HG03571 (cell line): ENCODE results near the gene KTN1.

Source experiments
- ATAC-seq: cut with Tn5 transposase; IDR thresholded peaks from one replicate; pipeline ENCODE4 v1.9.1; 2021; ENCODE audit not compliant: unreplicated experiment

The KTN1 gene

DNA sequence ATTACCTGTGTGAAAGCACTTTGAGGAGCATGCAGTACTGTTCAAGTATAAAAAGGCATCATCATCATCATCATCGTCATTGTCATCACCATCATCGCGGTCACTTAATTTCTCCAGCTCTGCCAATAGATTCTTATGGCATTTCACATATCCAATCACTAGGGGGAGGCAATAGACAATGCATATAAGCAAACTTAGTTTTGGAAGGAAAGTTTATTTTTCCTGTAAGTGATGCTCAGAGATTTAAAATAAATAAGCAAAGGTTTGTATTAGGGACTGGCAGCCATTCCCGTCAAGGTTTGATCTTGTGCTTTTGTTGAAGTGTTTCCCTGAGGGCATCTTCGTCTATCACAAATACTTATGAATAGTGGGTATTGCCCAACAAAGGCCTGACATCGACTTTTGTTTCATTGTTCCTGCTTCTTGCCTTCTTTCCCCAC is 127.4 kb downstream of the KTN1 start:
- ATAC-seq, result no peak

DNA sequence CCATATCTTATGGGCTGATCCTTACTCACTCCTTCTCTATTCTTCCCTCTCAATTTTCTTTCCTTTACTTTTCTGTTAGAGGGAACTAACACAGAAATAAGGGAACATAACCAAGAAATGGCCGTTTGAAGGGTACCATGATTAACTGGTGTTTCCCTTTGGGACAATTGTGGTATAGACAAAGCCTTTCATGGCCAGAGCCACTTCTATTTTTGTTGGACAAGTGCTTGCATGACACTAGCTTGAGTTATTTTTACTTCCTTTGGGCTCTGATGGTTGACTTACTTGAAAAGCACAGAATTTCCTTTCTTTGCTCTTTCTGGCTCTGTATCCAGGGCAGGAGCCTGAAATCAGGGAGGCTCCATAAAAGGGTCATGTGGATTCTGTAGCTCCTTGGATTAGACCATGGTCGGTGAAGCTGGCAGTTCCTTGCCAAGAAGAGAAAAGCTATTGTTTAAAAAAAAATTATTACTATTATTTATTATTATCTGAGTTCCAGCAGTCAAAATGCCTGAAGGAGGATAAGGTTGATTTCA is 130.6 kb downstream of the KTN1 start:
- ATAC-seq, result no peak

DNA sequence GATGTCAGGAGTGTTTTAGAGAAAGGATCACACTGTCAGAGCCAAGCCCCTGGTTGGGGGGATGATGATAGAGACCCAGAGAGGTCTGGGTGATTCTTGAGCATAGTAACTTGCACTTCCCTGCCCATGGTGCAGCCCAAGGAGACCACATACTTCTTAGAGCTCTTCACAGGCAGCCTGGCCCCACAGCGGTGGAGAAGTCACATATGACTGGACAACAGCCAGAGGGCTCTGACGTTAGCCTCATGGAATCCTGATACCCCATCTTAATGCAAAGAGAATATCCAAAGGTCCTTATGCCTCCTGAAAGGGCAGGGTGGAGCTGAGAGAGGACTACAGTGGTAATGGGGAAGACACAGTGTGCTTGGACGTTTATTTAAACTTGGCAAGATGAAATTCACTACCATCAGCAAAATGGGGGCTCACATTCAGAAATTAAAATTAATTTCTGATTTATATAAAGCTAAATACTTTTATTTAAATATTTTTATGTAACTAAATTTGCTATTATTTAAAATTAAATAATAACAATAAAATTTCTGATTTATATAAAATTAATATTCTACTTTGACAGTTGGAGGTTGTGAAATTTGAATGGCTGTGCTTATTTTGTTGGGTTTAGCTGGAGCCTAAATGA is 131.3 kb downstream of the KTN1 start:
- ATAC-seq, result no peak

DNA sequence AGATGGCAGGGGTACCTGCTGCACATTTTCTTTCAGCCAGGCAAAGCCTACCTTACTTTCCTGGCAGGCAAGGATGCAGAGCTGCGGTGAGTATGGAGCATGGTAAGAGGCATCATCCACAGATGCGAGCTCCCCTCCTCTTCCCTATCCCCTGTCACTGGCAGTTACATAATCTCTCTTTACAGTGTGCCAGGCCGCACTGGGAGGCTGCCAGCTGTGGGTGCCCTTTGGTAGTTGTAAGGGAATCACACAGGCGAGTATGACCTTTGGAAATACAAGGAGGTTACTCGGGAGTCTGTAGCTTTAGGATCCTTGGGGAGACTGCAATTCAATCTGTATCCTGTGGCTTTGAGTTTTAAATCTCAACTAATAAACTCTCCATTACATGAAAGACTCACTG is 132.5 kb downstream of the KTN1 start:
- no peak for ATAC-seq

DNA sequence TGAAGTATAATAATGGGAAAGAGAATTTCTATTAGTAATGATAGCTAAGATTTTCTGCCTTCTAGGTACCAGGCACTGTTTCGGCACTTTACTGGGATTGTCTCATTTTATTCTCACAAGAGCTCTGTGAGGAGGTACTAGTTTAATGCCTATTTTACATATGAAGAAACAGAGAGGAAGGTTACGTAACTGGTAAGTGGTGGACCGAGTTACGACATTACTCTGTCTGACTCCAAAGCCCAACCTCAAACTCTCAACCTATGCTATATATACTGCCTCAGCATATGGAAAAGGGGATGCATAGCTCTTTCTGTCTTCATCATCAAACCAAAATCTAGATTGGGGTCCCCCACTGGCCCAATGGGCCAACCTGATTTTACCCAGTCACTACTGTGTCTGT is 133.5 kb downstream of the KTN1 start:
- ATAC-seq, result no peak

DNA sequence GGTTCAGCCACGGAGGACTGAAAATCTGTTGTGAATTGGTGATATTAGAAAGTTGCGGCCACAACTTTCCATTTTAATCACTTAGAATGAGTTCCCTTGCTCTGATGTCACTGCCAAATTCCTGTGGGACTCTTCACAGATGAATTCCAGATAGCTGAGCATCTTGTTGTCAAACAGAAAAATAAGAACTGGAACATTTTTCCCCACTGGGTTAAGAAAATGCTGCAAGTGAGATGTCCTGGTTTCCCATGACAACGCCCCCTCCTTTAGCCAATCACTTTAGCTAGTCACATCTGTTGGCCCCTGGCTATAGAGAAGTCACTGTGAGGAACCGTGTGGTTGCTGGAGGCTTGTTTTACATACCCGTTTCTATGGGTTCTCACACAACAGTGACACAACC is 135.9 kb downstream of the KTN1 start:
- no peak for ATAC-seq

DNA sequence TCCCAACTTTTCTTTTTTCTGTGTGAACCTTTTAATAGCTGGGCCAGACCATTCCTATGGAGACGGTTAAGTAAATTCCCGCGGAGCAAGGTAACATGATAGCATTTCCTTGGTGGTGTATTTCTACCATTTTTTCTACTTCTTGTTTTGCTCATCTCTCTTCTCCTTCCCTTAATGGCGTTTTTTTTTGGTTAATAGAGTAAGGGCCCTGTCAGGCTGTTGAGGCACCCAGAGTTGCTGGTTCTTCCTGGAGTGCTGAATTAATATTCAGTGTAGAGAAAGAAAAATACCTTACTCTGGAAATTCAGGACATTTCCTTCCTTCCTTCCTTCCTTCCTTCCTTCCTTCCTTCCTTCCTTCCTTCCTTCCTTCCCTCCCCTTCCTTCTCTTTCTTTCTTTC is 137.6 kb downstream of the KTN1 start:
- no peak for ATAC-seq

DNA sequence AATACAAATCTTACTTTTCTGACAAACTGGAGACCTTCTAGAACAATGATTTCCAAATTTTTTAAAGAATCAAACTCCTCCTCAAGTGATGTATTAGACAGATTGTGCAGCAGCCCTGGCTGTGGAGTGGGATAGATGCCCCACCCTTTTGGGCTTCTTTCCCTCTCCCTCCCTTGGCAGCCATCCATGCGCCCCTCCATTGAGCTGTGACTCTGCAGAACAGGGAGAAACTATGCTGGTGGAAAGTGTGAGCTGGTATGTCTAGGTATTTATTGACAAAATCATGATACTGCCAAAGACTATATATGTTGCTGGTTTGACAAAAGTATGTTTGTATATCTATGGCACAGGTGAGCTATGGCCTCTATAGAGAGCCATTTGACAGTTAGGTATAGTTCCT is 138.5 kb downstream of the KTN1 start:
- ATAC-seq, result no peak

DNA sequence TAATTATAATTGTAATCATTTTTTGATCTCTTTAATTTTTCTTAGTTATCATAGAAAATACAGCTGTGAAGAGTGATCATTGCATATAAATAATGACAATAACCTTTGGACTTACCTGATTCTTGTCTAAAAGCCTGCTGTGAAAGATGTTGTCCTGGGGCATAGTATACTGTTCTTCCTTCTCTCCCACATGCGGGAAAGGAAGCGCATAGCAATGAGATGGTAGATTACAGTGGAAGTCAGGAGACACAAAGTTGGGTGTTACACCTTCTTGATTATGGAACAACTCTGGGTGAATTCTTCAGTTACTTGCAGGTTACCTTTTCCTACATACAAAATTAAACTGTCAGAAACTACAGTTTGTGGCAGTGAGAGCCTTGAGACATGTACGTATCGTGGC is 140.8 kb downstream of the KTN1 start:
- no peak for ATAC-seq

DNA sequence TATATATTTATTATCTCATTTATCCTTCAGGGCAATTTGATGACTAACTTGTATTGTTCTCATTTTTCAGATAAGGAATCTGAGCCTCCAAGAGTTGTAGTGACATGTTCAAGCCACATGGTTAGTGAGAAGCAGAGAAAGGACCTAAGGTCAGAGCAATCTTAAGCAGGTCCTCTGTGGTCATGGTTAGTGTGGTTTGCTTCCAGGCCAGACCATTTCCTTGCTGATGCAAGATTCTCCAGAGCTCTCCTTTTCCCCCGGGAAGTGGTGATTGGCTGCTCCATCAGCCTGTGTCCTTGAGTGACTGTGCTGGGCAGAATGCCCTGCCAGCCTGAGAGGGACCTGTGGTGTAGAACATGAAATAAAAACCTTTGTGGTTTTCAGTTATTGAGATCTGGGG is 141.3 kb downstream of the KTN1 start:
- ATAC-seq, result no peak

DNA sequence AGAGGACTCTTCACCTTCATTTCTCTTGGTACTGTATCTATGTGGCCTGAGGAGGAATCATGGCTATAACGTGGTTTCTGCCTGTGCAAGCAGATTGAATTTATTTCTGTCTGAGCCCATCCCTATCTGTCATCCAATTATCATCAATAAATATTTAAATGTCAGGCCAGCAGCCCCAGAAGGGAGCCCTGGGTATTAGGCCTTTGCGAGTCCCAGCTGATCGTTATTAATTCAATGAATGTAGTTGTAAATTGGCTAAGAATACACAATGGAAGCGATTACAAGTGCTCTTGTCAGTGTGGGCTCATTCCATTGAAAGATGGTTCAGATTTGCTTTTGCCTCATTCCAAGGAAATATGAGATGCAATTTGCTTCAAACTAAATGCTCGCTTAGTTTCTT is 142.0 kb downstream of the KTN1 start:
- ATAC-seq, result no peak

DNA sequence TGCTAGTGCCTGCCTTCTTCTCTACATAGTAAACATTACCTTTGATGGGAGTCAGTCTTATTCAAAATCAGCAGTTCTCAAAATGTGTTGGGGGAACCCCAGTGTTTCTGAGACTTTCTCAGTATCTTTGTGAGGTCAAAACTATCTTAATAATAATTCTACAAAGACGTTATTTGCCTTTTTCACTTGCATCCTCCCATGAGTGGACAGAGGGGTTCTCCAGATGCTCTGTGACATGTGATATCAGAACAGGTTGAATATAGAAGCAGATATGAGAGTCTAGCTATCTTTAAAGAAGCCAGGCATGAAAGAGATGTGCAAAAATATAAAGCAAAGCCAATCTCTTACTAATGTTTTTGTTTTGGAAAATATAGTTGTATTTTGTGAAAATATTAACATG is 144.7 kb downstream of the KTN1 start:
- no peak for ATAC-seq

DNA sequence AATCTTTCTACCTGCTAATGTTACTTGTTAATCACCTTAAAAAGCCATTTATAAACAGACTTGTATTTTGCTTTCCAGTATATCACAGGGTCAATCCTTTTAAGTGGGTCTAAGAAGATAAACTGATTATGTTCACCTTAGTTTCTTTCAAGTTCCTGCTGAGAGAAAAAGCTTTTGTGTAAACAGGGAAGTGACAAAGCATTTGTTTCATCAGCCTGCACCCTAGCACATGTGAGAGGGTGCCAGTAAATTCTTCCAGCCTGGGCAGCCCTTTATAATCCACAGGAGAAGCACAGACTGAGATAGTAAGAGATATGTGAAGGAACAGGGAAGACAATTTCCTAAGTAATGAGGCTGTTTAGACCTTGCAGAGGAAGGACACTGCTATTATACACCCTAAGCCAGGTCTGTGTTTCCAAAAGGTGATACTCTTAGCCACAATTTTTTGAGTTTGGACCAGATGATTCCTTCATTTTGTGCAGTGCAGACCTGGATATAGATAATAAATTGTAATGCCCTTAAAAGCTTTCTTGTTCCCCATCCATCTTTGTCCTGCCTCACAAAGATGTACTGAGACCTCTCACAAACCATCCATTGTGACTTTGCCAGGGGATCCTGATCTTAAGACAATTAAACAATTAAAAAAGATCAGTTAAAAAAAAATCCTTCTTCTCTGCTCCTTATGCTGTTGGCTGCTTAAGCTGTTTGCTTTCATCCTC is 150.7 kb downstream of the KTN1 start:
- ATAC-seq, result no peak

DNA sequence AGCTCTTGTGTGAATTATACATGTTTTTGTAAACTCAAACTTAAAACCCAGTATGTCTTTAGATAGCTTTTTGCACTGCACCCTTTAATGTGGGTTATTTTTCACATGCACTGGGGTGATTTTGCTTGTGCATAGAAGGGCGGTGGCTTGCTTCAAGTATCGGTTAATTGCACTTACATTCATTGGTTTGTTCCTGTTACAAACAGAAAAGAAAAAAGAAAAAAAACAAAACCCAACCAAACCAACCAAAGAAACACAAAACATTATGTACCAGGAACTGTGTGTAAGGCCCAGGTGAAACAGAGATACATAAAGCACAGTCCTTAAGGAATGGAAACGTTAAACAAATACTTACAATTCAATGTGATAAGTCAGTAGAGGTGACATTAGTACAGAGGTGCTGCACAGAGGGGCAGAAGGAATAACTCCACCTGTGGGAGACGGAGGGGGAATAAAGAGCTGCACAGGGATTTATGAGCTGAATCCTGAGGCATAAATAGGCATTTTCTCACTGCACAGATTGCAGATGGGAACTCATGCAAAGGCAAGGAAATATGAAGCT is 151.4 kb downstream of the KTN1 start:
- ATAC-seq, result no peak

DNA sequence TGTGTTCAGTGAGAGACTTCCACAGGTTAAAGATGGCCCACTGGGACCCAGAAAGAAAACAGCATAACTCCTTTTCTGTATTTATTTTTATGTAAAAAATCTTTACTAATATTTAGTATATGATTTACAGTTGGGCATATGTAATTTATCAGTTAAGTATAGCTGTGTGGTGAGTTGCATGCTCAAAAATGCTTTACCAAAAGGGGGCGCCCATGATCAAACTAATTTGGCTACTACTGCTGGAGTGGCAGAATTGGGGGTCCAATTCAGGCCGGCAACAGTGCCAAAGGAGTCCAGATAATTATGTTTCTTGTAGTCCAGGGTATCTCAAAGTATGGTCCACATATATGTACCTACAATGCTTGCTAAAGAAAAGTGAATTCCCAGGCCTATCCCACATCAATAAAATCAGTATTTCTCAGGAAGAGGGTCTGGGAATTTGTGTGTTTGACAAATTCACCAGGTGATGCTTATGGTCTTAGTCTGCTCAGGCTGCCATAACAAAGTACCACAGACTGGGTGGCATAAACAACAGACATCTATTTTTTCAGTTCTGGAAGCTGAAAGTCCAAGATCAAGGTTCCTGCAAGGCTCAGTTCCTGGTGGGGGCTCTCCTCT is 152.0 kb downstream of the KTN1 start:
- no peak for ATAC-seq

DNA sequence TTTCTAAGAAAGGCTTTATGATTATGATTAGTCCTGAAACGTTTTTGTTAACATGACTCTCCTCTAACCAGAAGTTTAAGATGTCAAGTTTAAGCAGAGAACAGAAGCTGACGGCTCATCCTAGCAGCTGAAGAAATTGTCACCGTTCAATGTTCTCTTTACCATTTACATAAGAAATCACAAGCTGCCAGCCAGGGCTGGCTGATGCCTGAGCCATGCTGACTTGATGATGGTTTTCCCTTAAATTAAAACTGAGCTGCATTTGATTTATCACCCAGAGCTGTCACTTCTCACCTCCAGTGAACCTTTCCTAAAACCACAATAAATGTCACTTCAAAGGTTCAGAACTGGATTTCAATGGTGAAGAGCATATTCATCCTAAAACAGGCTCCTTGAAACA is 153.6 kb downstream of the KTN1 start:
- no peak for ATAC-seq
